ENCODE data around the gene MYO9B. TPM values are rescaled to one million over a fixed set of nuclear protein-coding genes. Genes with fewer than 3 reads are reported as not detected.

The MYO9B gene
- total RNA-seq (2022; extraction: Qiagen RNA extraction; ENCODE audit: low read depth): 24.8 to 39.5 TPM (median 35.9 TPM) in 5 replicates

DNA sequence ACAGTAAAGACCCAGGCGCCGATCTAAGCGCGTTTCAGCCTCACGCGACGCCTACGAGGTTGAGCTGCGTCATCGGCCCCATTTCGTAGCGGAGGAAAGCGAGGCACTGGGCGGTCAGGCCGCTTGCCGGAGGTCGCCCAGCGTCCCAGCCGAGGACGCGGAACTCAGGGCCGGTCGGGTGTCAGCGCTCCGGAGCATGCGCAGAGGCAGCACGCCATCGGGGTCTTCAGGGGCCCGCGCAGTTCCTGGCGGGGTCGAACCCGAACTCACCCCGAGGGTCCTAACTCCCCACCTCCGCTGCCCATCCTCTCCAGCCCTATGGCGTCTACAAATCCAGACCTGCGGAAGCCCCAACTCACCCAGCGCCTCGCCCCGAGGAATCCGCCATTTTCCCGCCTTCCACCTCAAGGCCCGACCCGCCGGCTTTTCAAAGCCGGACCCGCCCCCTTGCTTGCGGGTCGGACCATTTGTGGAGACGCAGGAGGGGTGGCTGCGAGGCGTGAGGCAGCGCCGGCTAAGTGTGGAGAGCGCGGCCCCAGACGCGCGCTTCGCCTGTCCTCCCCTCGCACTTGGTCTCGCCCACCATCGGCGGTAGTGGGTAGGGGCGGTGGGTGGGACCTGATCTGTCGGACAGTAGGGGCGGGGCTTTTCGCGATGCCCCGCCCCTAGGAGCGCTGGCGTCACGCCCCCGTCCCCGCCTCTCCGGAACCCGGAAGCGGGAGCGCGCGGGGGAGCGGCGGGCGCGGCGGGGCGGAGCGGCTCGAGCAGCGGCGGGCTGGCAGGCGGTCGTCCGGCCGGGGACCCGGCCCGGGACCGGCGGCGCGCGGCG is at the start of gene MYO9B, which contains the start of gene HAUS8:
Gene MYO9B (plus strand): TSS at position 743 of the 829 bp plus-strand sequence. CDS start 25,941 bp downstream, outside the sequence.
Gene HAUS8 (minus strand): TSS at position 418 of the 829 bp plus-strand sequence. CDS start 30 bp downstream, at position 388.

DNA sequence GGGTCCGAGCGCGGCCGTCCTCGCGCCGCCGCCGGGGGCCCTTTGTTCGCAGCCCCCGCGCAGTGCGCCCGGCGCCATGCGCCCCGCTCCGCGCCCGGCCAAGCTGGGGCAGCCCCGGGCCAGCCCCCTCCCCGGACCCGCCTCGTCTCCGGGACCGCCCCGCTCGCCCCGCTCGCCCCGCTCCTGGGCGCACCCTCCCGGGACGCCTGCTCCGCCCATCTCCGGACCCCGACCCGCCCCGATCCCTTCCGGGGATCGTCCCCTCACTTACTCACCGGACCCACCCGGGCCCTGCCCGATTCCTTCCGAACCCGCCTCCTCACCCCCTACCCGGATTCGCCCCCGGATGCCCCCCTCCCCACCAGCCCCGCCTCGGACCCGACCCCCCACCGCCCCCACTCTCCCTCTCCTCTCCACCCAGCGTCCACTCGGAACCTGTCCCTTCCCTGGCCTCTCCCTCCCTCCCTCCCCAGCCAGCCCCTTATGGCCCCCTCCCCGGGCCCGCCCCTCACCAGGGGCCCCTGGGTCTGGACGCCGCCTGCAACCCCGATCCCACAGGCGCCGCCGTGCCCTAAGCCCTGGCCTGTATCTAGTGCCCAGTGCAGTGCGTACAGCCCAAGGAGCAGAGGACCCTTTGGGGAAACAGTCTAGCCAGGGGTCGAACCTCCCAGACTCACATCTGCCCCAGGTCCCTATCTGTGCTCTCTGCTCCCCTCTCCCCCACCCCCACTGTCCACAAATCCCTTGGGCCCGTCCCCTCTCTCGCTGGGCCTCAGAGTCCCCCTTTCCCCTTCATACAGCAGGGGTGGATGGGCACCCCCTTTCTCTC is 48.7 kb upstream of the MYO9B start, which contains the start of gene CPAMD8:
Gene CPAMD8 (minus strand): TSS at position 105 of the 829 bp plus-strand sequence. CDS start 168 bp downstream, outside the sequence.

GRCh38 chr19:17215127-17215971 is 139.8 kb downstream of the MYO9B start, which contains the start of gene USE1:
Gene USE1, plus strand, starts transcription at chr19:17215357. Its CDS starts 49 bp downstream, at chr19:17215406.

DNA sequence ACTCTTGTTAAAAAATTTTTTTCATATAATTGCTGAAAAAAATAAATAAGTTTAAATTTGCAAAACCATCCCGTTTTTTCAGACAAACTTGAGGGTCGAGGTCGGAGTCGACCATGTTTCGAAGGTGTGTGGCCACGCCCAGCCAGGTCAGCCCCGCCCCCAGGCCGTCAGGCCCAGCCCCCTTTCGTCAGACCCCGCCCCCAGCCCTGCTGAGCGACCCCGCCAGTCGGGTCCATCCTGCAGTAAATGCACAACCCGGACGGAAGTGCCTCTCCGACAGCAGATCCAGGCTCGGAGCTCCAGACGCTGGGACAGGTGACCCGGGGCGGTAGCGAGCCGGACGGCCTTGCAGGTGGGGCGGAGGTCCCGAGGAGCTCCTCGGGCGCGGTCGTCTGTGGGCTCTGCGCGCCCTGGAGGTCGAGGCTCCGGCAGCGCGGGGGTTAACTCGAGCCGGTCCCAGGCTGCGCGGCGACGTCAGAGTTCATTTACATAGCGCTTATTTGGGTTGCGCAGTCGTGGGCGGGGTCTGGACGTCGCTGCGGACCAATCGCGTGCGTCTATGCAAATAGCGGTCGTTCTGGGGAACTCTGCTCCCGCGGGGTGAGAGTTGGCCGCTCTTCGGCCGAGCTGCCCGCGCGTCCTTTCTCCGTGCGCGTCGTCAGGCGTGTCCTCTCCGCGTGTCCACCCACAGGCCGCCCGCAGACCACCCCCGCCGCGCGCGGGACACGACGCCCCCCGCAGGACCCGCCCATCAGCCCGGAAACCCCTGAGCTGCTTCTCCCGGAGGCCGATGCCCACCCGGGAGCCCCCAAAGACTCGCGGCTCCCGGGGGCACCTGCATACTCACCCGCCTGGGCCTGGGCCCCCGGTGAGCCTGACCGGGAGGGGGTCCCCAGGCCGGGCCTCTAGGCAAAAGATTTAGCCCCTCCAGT is 150.7 kb downstream of the MYO9B start, which contains the start of gene OCEL1:
Gene OCEL1 (plus strand): TSS at position 225 of the 932 bp plus-strand sequence. CDS start 22 bp downstream, at position 247.

GRCh38 chr19:17245535-17245984 is 170.0 kb downstream of the MYO9B start, which contains the start of gene NR2F6:
Gene NR2F6, minus strand, starts transcription at chr19:17245919. Its CDS starts 699 bp downstream, at chr19:17245220.

Other genes starting within 250 kb of the MYO9B start
- gene SIN3B, start 246.4 kb upstream of the MYO9B start, total RNA-seq (2022; extraction: Qiagen RNA extraction; ENCODE audit: low read depth): 15.5 to 23.9 TPM (median 23.1 TPM) in 5 replicates
- gene F2RL3, start 186.8 kb upstream of the MYO9B start, total RNA-seq (2022; extraction: Qiagen RNA extraction; ENCODE audit: low read depth): not detected in 5 replicates
- 0.04 to 0.46 TPM (median 0.42 TPM) in 3 of 5 replicates, not detected in the others for gene CPAMD8, start 49.0 kb upstream of the MYO9B start, total RNA-seq (2022; extraction: Qiagen RNA extraction; ENCODE audit: low read depth)
- 13.7 to 17.1 TPM (median 15.3 TPM) in 5 replicates for gene HAUS8, start 325 bp upstream of the MYO9B start, total RNA-seq (2022; extraction: Qiagen RNA extraction; ENCODE audit: low read depth)
- 12.2 to 17.8 TPM (median 16.3 TPM) in 5 replicates for gene USE1, start 139.6 kb downstream of the MYO9B start, total RNA-seq (2022; extraction: Qiagen RNA extraction; ENCODE audit: low read depth)
- 8.0 to 13.5 TPM (median 11.6 TPM) in 5 replicates for gene OCEL1, start 150.4 kb downstream of the MYO9B start, total RNA-seq (2022; extraction: Qiagen RNA extraction; ENCODE audit: low read depth)
- 25.5 to 79.2 TPM (median 72.8 TPM) in 5 replicates for gene NR2F6, start 170.1 kb downstream of the MYO9B start, total RNA-seq (2022; extraction: Qiagen RNA extraction; ENCODE audit: low read depth)
- not detected in 5 replicates for gene USHBP1, start 189.0 kb downstream of the MYO9B start, total RNA-seq (2022; extraction: Qiagen RNA extraction; ENCODE audit: low read depth)
- gene BABAM1, start 191.7 kb downstream of the MYO9B start, total RNA-seq (2022; extraction: Qiagen RNA extraction; ENCODE audit: low read depth): 58.2 to 67.7 TPM (median 62.6 TPM) in 5 replicates
- gene ANKLE1, start 206.1 kb downstream of the MYO9B start, total RNA-seq (2022; extraction: Qiagen RNA extraction; ENCODE audit: low read depth): 0.12 to 0.90 TPM (median 0.52 TPM) in 5 replicates
- gene ABHD8, start 227.6 kb downstream of the MYO9B start, total RNA-seq (2022; extraction: Qiagen RNA extraction; ENCODE audit: low read depth): 2.0 to 3.2 TPM (median 3.1 TPM) in 5 replicates
- 40.0 to 98.7 TPM (median 87.8 TPM) in 5 replicates for gene MRPL34, start 230.1 kb downstream of the MYO9B start, total RNA-seq (2022; extraction: Qiagen RNA extraction; ENCODE audit: low read depth)
- 46.6 to 71.6 TPM (median 63.9 TPM) in 5 replicates for gene DDA1, start 233.8 kb downstream of the MYO9B start, total RNA-seq (2022; extraction: Qiagen RNA extraction; ENCODE audit: low read depth)

Measured in A549 treated with ZK216348 at 1 μM for 4 hours (cell line).